GM12892 (cell line): ENCODE data around the gene PAX2.

ENCODE experiments used
- POLR2A ChIP-seq: IDR thresholded peaks from 2 replicates; pipeline ENCODE4 v1.6.1; 2011; ENCODE audit warnings: low read depth, low read length, control low read depth
- POLR2AphosphoS5 ChIP-seq: IDR thresholded peaks from 2 replicates; pipeline ENCODE4 v1.6.1; 2011; ENCODE audit warnings: low read depth, low read length, control low read depth

- TF ChIP-seq POLR2A (no peak), POLR2AphosphoS5 (no peak)
These were observed 102.1 kb downstream of the PAX2 start for GRCh38 chr10:100847440-100847839.
